Gastroesophageal sphincter (tissue), 4 donors: Measurements from ENCODE around the gene PVALB. TPM values are rescaled to one million over a fixed set of nuclear protein-coding genes. Genes with fewer than 3 reads are reported as not detected.
A peak's percentile ranks its signal among the peaks of the same experiment; 100 is the strongest.

Experiments used
- ATAC-seq: fragments of 150-250 bp; one replicate; pipeline ENCODE4 v1.9.1; 2016; ENCODE audit warnings: mild to moderate bottlenecking, moderate library complexity
- H3K27ac ChIP-seq, 4 donors: fragments of 200-600 bp; sonication (generic) in 3 of 4; 1 replicate in 3 of 4; 2 replicates in 1 of 4; pipeline ENCODE4 v1.5.1; 2016 to 2019
- H3K27me3 ChIP-seq: fragments of 200-600 bp; sonication (generic); one replicate; pipeline ENCODE4 v1.5.1; 2019
- H3K36me3 ChIP-seq, 2 donors: fragments of 200-600 bp; sonication (generic); one replicate each; pipeline ENCODE4 v1.5.1; 2019; ENCODE audit warnings: control low read depth in 1 of 2
- H3K4me1 ChIP-seq, 3 donors: fragments of 200-600 bp; sonication (generic); 1 replicate in 2 of 3; 2 replicates in 1 of 3; pipeline ENCODE4 v1.5.1; 2016 to 2019; ENCODE audit warnings: control low read depth in 2 of 3
- H3K4me3 ChIP-seq, 2 donors: fragments of 200-600 bp; sonication (generic); one replicate each; pipeline ENCODE4 v1.5.1; 2019; ENCODE audit warnings: mild to moderate bottlenecking in 1 of 2, moderate library complexity in 1 of 2
- H3K9me3 ChIP-seq, 3 donors: fragments of 200-600 bp; sonication (generic); one replicate each; pipeline ENCODE4 v1.5.1; 2017 to 2019; ENCODE audit warnings: control low read depth in 2 of 3
- CTCF ChIP-seq, 4 experiments: fragments of 200-600 bp in 2 of 4; fragments of 450-650 bp in 2 of 4; sonication (generic) in 1 of 4; IDR thresholded peaks; one replicate each; pipeline ENCODE4 v1.5.1; 2017 to 2019; ENCODE audit warnings: antibody characterized with exemption in 4 of 4, mild to moderate bottlenecking in 2 of 4, moderate library complexity in 2 of 4
- EP300 ChIP-seq: sonication (generic); formaldehyde crosslinking; IDR thresholded peaks from one replicate; pipeline ENCODE4 v1.6.1; 2017; ENCODE audit warnings: antibody characterized with exemption, mild to moderate bottlenecking
- POLR2A ChIP-seq, 2 donors: fragments of 450-650 bp; IDR thresholded peaks; one replicate each; pipeline ENCODE4 v1.6.1; 2017; ENCODE audit warnings: antibody characterized with exemption in 2 of 2, mild to moderate bottlenecking in 2 of 2, moderate library complexity in 1 of 2
- POLR2AphosphoS5 ChIP-seq: sonication (generic); formaldehyde crosslinking; IDR thresholded peaks from one replicate; pipeline ENCODE4 v1.6.1; 2017; ENCODE audit warnings: antibody characterized with exemption
- WGBS, 2 donors: methylation state at CpG; one replicate each; pipeline ENCODE4 v1.1.5; 2018; ENCODE audit warnings: low coverage in 1 of 2; 5-methylcytosine and 5-hydroxymethylcytosine counted together
- total RNA-seq, 4 donors: library from RNA; depleted of rRNA; stranded (reverse); fragments of >200 nt; gene quantifications; one replicate each; pipeline ENCODE4 v1.1.0, GENCODE V29; 2016

PVALB gene
- total RNA-seq, 4 donors from 2014 or later: not detected

DNA sequence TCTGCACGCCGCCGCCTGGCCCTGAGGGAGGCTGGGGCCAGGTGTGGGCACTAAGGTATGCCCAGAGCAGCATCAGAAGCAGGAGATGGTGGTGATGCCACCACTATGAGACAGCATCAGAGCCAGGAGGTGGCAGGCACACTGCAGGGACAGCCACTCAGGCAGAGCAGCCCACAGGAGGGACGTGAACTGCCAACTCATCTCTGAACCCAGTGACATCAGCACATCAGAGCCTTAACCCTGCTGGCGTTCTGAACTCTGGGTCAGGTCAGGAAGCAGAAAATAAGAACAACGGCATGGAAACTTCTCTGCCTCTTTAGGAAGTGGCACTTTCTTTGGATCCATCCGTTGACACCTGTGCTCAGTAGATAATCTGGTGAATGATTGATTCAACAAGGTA lies 26.2 kb downstream of the PVALB start:
- 4 to 11% methylated on average over 3 to 4 of the region's 7 CpGs for WGBS, 2 donors
- Histone ChIP-seq H3K36me3 (no peaks in the 10 kb centered on the region), H3K27ac (no peak overlapping the region), H3K27me3 (peaks cover 68% of the 10 kb centered on the region), H3K4me1 (no peaks in the 10 kb centered on the region), H3K4me3 (no peak overlapping the region), H3K9me3 (no peaks in the 10 kb centered on the region)
- ATAC-seq: no peak
- TF ChIP-seq EP300 (no peak), POLR2AphosphoS5 (no peak), POLR2A (IDR thresholded peaks at IDR 0.05) (no peak), CTCF (IDR thresholded peaks at IDR 0.05) (no peak)

- Histone ChIP-seq H3K27me3 (peaks cover 45% of the 10 kb centered on the region), H3K9me3 (no peaks in the 10 kb centered on the region), H3K27ac (no peak overlapping the region), H3K4me1 (peaks cover 0 to 2% (median under 1%) of the 10 kb centered on the region in 3 donors), H3K4me3 (no peak overlapping the region), H3K36me3 (no peaks in the 10 kb centered on the region)
- no peak for TF ChIP-seq POLR2AphosphoS5
- no peak for TF ChIP-seq POLR2A (IDR thresholded peaks at IDR 0.05)
- no peak for TF ChIP-seq EP300
- no peak for TF ChIP-seq CTCF (IDR thresholded peaks at IDR 0.05)
- WGBS, 2 donors: 34 to 75% methylated on average over 5 to 8 of the region's 17 CpGs
- ATAC-seq: no peak
Observed at GRCh38 chr22:36787204-36787988, 29.4 kb downstream of the PVALB start.

DNA sequence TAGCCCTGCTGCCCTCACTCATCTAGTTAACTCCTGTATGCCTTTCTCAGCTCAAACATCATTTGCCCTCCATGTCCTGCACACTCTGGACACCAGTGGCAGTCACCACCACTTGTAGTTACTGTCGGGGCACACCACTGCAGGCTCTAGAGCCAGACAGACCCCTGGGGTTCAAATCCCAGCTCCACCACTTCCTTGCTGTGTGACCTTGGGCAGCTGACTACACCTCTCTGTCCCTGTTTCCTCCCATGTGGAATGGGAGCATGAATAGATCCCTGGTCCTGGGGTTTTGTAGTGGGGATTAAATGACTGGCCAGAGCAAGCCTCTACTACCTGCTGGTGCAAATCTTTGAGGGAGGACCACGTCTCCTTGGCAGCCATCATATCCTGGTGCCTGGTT lies 33.1 kb downstream of the PVALB start:
- 100% methylated on average over 1 of the region's 2 CpGs; no CpG with 5 or more reads in 1 of the 2 donors for WGBS, 2 donors
- H3K27ac ChIP-seq: no peak overlapping the region
- no peaks in the 10 kb centered on the region for H3K9me3 ChIP-seq
- TF ChIP-seq POLR2AphosphoS5: no peak
- no peak for ATAC-seq
- peaks cover 9% of the 10 kb centered on the region for H3K27me3 ChIP-seq
- no peaks in the 10 kb centered on the region for H3K36me3 ChIP-seq
- peaks cover 0 to 13% (median 8%) of the 10 kb centered on the region in 3 donors for H3K4me1 ChIP-seq
- no peak overlapping the region for H3K4me3 ChIP-seq

DNA sequence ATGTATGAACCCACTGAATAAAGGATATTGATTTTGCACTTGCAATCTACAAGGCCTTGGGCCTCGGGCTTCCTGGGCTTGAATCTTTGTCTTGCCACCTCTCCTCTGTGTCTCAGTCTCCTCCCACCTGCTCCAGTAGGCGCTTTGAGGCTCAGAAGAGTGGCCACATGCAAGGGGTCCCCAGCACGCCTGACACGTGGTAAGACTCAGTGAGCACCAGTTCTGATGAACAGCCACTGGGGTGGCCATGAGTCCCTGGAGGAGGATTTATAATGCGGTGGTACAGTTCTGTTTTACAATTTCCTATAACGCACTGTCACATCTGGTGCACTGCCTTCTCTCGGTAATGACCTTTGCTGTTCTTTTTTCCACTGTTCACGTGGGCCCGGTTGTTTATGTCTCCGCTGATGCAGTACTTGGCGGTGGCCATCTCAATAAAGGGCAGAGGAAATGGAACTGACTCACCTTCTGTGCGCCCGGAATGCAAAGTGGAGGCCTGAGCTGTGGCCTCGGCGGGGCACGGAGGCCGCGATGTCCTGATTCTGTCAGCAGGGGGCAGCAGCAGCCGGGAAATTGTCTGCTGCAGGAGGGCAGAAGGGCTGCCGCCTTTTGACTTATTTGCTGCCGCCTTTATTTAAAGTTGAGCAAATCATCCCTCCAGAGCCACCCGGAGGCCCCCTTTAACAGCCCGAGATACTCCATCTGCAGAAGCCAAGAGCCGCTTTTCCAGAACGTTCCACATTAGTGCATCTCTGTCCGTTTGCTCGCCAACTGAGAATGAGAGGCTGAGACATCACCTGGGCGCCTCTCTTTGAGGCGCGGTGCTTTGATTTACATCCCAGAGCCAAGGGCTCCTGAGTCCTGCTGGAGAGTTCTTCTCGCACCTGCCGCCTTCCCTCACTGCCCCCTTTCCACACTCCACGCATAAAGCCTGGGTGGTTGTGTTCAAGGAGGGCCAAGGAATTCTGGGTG lies 34.9 kb downstream of the PVALB start:
- H3K27me3 ChIP-seq: no peaks in the 10 kb centered on the region
- TF ChIP-seq POLR2A (IDR thresholded peaks at IDR 0.05) (no peak), EP300 (no peak), CTCF (IDR thresholded peaks at IDR 0.05) (peak in 3 of 4 experiments; percentile 86 to 94 (median 93)), POLR2AphosphoS5 (peak; percentile 88)
- H3K4me1 ChIP-seq: peaks cover 0 to 14% (median 8%) of the 10 kb centered on the region in 3 donors
- 17 to 40% methylated on average over 7 to 8 of the region's 33 CpGs for WGBS, 2 donors
- H3K36me3 ChIP-seq: no peaks in the 10 kb centered on the region
- H3K27ac ChIP-seq: peak overlapping the region in 3 of 4 donors; percentile 51 to 70 (median 57)
- no peak overlapping the region for H3K4me3 ChIP-seq
- ATAC-seq: peak; percentile 93
- H3K9me3 ChIP-seq: no peaks in the 10 kb centered on the region

DNA sequence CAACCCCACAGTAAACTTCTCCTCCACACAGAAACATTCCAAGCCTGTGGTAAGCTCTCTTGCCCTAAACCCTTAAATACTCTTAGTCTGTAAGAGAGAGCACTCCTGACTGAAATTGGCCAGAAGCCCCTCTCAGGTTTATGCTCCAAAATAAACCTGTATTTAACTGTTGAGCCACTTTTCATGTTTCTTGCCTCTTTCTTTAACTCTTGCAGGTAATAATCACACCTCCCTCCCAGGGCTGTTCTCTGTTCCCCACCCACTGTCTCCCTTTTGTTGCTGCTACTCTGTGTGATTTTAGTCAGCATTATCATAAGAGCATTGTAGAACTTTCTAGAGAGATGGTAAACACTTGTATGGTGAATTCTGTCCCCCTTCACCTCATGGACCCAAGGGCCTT lies 38.8 kb downstream of the PVALB start:
- no peak for ATAC-seq
- Histone ChIP-seq H3K36me3 (no peaks in the 10 kb centered on the region), H3K4me3 (no peak overlapping the region), H3K27me3 (no peaks in the 10 kb centered on the region), H3K27ac (no peak overlapping the region), H3K9me3 (no peaks in the 10 kb centered on the region), H3K4me1 (peaks cover 0 to 37% (median 13%) of the 10 kb centered on the region in 3 donors)
- TF ChIP-seq POLR2AphosphoS5: no peak
- TF ChIP-seq EP300: no peak
- no peak for TF ChIP-seq CTCF (IDR thresholded peaks at IDR 0.05)
- TF ChIP-seq POLR2A (IDR thresholded peaks at IDR 0.05): no peak
